ENCODE data around the gene GPX7. TPM values are rescaled to one million over a fixed set of nuclear protein-coding genes. Genes with fewer than 3 reads are reported as not detected.

GPX7 gene
- total RNA-seq, 1 experiment from 2014 or later = 21.7 TPM

GRCh38 chr1:52571783-52572182 is 30.4 kb upstream of the GPX7 start:
- Mint-ChIP-seq H3K36me3 (ENCODE audit: insufficient read depth, unreplicated experiment) (no peaks in the 10 kb centered on the region), H3K27me3 (ENCODE audit: insufficient read depth, unreplicated experiment) (no peaks in the 10 kb centered on the region), H3K4me3 (ENCODE audit: unreplicated experiment) (no peak overlapping the region), H3K27ac (ENCODE audit: unreplicated experiment) (no peak overlapping the region), H3K9me3 (ENCODE audit: unreplicated experiment) (no peaks in the 10 kb centered on the region), H3K4me1 (ENCODE audit: low read depth, unreplicated experiment) (peaks cover 10% of the 10 kb centered on the region)
- DNase-seq = peak in 1 of 2 experiments; percentile 51
- BruUV-seq (replicated peaks) = no TSS peak
- no peaks in the 10 kb centered on the region for H3K4me1 ChIP-seq
- H3K4me3 ChIP-seq (ENCODE audit: low read depth, low read length) = no peak overlapping the region
- TF ChIP-seq CTCF (IDR thresholded peaks at IDR 0.05; ENCODE audit: insufficient read depth in 1 of 2, low read depth in 1 of 2, low read length in 1 of 2, severe bottlenecking in 1 of 2, unreplicated experiment in 1 of 2) = no peak
- H3K27me3 ChIP-seq (replicated peaks; ENCODE audit: control insufficient read depth, insufficient read depth, low read length) = no peaks in the 10 kb centered on the region
- H3K36me3 ChIP-seq (ENCODE audit: control insufficient read depth, insufficient read depth, low read length) = no peaks in the 10 kb centered on the region
- no peaks in the 10 kb centered on the region for H3K9me3 ChIP-seq
- POLR2A ChIA-PET = no interaction called here
- intact Hi-C loops (cut with micrococcal nuclease; ENCODE audit: unreplicated experiment) = no loop called here
- CTCF ChIA-PET = no interaction called here

- H3K27me3 ChIP-seq (replicated peaks; ENCODE audit: control insufficient read depth, insufficient read depth, low read length) = no peaks in the 10 kb centered on the region
- no peak for TF ChIP-seq CTCF (IDR thresholded peaks at IDR 0.05; ENCODE audit: insufficient read depth in 1 of 2, low read depth in 1 of 2, low read length in 1 of 2, severe bottlenecking in 1 of 2, unreplicated experiment in 1 of 2)
- no peaks in the 10 kb centered on the region for H3K27me3 Mint-ChIP-seq (ENCODE audit: insufficient read depth, unreplicated experiment)
- DNase-seq = no peak
- intact Hi-C loops (cut with micrococcal nuclease; ENCODE audit: unreplicated experiment) = no loop called here
- ChIA-PET CTCF (no interaction called here), POLR2A (no interaction called here)
- no peaks in the 10 kb centered on the region for H3K36me3 Mint-ChIP-seq (ENCODE audit: insufficient read depth, unreplicated experiment)
- H3K27ac Mint-ChIP-seq (ENCODE audit: unreplicated experiment) = no peak overlapping the region
- H3K4me3 ChIP-seq (ENCODE audit: low read depth, low read length) = no peak overlapping the region
- no peaks in the 10 kb centered on the region for H3K9me3 Mint-ChIP-seq (ENCODE audit: unreplicated experiment)
- no peaks in the 10 kb centered on the region for H3K4me1 ChIP-seq
- no peaks in the 10 kb centered on the region for H3K36me3 ChIP-seq (ENCODE audit: control insufficient read depth, insufficient read depth, low read length)
- peaks cover 10% of the 10 kb centered on the region for H3K4me1 Mint-ChIP-seq (ENCODE audit: low read depth, unreplicated experiment)
- H3K9me3 ChIP-seq = no peaks in the 10 kb centered on the region
- no peak overlapping the region for H3K4me3 Mint-ChIP-seq (ENCODE audit: unreplicated experiment)
- no TSS peak for BruUV-seq (replicated peaks)
Measured at GRCh38 chr1:52572387-52572786, 29.8 kb upstream of the GPX7 start.

GRCh38 chr1:52574594-52574993 is 27.6 kb upstream of the GPX7 start:
- no peaks in the 10 kb centered on the region for H3K27me3 ChIP-seq (replicated peaks; ENCODE audit: control insufficient read depth, insufficient read depth, low read length)
- H3K4me1 ChIP-seq = no peaks in the 10 kb centered on the region
- no peaks in the 10 kb centered on the region for H3K9me3 ChIP-seq
- TF ChIP-seq CTCF (IDR thresholded peaks at IDR 0.05; ENCODE audit: insufficient read depth in 1 of 2, low read depth in 1 of 2, low read length in 1 of 2, severe bottlenecking in 1 of 2, unreplicated experiment in 1 of 2) = no peak
- H3K4me3 Mint-ChIP-seq (ENCODE audit: unreplicated experiment) = no peak overlapping the region
- ChIA-PET POLR2A (no interaction called here), CTCF (no interaction called here)
- no peaks in the 10 kb centered on the region for H3K36me3 ChIP-seq (ENCODE audit: control insufficient read depth, insufficient read depth, low read length)
- no TSS peak for BruUV-seq (replicated peaks)
- no peak overlapping the region for H3K4me3 ChIP-seq (ENCODE audit: low read depth, low read length)
- DNase-seq = no peak
- no peak overlapping the region for H3K27ac Mint-ChIP-seq (ENCODE audit: unreplicated experiment)
- no peaks in the 10 kb centered on the region for H3K9me3 Mint-ChIP-seq (ENCODE audit: unreplicated experiment)
- no peaks in the 10 kb centered on the region for H3K36me3 Mint-ChIP-seq (ENCODE audit: insufficient read depth, unreplicated experiment)
- intact Hi-C loops (cut with micrococcal nuclease; ENCODE audit: unreplicated experiment) = no loop called here
- no peaks in the 10 kb centered on the region for H3K4me1 Mint-ChIP-seq (ENCODE audit: low read depth, unreplicated experiment)
- no peaks in the 10 kb centered on the region for H3K27me3 Mint-ChIP-seq (ENCODE audit: insufficient read depth, unreplicated experiment)

Data from Caco-2 (cell line).